COLO829 (cell line): ENCODE measurements around the gene AQP7.
"Not testable (repeated sequence)": the region's sequence is repeated elsewhere in the genome, so short reads cannot be mapped to it uniquely, and the experiment has no call there.

Source experiments
- DNase-seq: peaks from one replicate; pipeline ENCODE4 v3.0.0; 2012; ENCODE audit warnings: low spot score

AQP7 gene

GRCh38 chr9:33374634-33375237 lies 27.6 kb downstream of the AQP7 start:
- DNase-seq = peak; percentile 81

GRCh38 chr9:33374190-33374589 lies 28.2 kb downstream of the AQP7 start:
- no peak for DNase-seq

GRCh38 chr9:33372900-33373299 lies 29.5 kb downstream of the AQP7 start:
- no peak for DNase-seq

- no peak for DNase-seq
Observed at GRCh38 chr9:33366979-33367480, 35.3 kb downstream of the AQP7 start.

- DNase-seq = not testable (repeated sequence)
Observed at GRCh38 chr9:33364814-33365213, 37.6 kb downstream of the AQP7 start.

GRCh38 chr9:33364127-33364526 lies 38.2 kb downstream of the AQP7 start:
- DNase-seq = no peak

- not testable (repeated sequence) for DNase-seq
Observed at GRCh38 chr9:33358641-33359040, 43.7 kb downstream of the AQP7 start.

- DNase-seq = no peak
Observed at GRCh38 chr9:33355933-33356332, 46.4 kb downstream of the AQP7 start.

GRCh38 chr9:33354651-33355211 lies 47.6 kb downstream of the AQP7 start:
- no peak for DNase-seq

GRCh38 chr9:33351547-33351946 lies 50.8 kb downstream of the AQP7 start:
- DNase-seq = no peak

GRCh38 chr9:33350310-33350709 lies 52.1 kb downstream of the AQP7 start:
- DNase-seq = peak; percentile 23

- no peak for DNase-seq
Observed at GRCh38 chr9:33349743-33350142, 52.6 kb downstream of the AQP7 start.

GRCh38 chr9:33348998-33349397 lies 53.4 kb downstream of the AQP7 start:
- DNase-seq = no peak

GRCh38 chr9:33346564-33346963 lies 55.8 kb downstream of the AQP7 start:
- no peak for DNase-seq

GRCh38 chr9:33344145-33344544 lies 58.2 kb downstream of the AQP7 start:
- no peak for DNase-seq

GRCh38 chr9:33341182-33341581 lies 61.2 kb downstream of the AQP7 start:
- no peak for DNase-seq

GRCh38 chr9:33340186-33340585 lies 62.2 kb downstream of the AQP7 start:
- DNase-seq = no peak
